Suppressor macrophage treated with lipopolysaccharide for 4 hours (primary cell): ENCODE results near the gene MEX3B.

ENCODE experiments used
- DNase-seq: peaks from one replicate; pipeline ENCODE4 v3.0.0-alpha.2; 2020

The MEX3B gene

DNA sequence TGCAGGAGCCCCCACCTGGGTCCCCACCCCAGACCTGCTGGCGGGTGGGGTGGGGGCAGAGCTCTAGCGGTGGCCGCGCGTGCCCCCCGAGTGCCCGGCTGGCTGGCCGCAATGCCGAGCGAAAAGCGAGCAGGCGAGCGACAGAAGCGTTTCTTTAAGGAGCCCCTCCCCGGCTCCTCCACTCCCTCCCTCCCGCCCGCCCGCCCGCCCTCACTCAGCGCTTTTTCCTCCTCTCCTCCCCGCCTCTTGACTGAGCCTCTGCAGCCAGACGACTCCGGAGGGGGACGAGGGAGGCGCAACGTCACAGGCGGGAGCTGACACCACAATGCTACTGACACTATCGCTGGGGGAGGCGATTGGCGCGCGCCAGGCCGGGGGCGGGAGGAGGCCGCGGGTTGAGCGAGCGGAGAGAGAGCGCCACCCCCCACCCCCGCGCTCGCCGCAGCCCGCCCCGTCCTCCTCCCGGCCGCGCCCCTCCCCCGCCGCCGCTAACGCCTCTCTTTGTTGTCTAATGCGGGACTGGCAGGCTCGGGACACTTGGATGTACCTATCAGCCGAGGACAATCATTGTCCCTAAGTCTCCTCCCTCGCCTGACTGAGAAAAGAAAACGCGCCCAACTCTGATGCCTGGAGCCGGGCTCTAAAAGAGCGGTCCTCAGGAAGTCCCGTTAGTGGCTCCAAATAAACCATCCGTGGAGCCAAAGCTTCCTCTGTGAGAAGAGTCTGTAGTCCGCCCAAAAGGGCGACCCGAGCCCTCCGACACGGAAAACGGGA is at the start of gene MEX3B:
MEX3B (minus strand) TSS at position 127 of the 774 bp plus-strand sequence. CDS start 313 bp downstream, outside the sequence.
- DNase-seq, result peak; percentile 97

DNA sequence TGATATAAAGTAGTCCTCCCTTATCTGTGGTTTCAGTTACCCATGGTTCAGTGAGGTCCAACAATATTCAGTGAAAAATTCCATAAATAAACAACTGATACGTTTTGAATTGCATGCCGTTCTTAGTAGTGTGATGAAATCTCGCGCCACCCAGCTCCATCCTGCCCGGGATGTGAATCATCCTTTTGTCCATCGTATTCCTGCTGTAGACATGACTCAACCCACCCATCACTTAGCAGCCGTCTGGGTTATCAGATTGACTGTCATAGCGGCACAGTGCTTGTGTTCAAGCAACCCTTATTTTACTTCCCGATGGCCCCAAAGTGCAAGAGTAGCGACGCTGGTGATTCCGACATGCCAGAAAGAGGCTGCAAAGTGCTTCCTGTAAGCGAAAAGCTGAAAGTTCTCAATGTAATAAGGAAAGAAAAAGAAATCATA is 48.0 kb upstream of the MEX3B start:
- no peak for DNase-seq

- DNase-seq, result no peak
Observed at GRCh38 chr15:82093325-82093724, 47.5 kb upstream of the MEX3B start.

DNA sequence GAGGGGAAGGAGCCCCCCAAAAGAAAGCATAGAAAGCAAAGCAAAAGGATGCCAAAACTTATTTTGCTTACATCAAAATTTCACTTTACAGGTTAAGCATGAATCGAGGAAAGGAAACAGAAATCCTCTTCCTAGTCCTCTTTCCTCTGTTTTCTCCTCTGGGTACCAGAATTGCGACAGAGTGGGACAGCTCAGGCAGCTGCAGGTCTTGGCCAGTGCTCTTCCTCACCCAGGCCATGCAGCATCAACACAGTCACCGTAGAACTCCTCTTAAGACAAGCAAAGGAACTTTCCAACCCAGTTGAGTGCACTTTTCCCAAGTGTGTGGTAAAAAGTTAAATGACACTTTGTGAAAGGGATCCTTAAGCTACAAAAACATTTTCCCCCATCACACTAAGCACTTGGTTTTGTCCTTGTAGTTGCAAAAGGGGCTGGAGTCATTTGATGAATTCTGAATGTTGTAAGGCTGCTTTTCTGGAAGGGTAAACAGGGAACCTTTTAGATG is 45.9 kb upstream of the MEX3B start:
- no peak for DNase-seq

DNA sequence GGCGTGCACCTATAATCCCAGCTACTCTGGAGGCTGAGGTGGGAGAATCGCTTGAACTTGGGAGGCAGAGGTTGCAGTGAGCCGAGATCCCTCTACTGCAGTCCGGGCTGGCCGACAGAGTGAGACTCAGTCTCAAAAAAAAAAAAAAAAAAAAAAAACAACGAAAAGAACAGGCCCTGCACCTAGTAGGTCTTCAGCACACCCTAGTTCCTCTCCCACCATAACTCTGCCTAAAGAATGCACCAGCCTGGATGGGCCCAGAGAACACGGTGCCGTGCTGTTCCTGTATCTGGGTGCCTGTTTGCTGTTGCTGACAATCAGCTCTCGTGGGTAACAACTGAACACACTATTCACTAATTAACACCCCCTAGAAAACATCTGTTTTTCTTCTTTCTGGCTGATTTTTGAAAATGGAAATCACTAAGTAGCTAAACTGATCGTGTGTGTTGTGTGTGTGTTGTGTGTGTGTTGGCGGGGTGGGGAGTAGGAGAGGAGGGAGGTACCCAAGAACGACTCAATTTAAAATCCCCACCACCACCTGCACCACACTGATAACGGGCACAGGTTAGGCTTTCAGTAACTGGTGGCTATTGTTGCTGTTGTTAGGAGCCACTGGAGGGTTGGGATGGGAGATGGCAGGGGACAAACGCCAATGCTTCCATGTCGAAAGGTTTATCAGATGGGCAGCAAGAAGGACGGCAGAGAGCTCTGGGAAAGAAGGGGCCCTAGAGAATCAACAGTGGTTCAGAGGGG is 40.6 kb upstream of the MEX3B start:
- no peak for DNase-seq

DNA sequence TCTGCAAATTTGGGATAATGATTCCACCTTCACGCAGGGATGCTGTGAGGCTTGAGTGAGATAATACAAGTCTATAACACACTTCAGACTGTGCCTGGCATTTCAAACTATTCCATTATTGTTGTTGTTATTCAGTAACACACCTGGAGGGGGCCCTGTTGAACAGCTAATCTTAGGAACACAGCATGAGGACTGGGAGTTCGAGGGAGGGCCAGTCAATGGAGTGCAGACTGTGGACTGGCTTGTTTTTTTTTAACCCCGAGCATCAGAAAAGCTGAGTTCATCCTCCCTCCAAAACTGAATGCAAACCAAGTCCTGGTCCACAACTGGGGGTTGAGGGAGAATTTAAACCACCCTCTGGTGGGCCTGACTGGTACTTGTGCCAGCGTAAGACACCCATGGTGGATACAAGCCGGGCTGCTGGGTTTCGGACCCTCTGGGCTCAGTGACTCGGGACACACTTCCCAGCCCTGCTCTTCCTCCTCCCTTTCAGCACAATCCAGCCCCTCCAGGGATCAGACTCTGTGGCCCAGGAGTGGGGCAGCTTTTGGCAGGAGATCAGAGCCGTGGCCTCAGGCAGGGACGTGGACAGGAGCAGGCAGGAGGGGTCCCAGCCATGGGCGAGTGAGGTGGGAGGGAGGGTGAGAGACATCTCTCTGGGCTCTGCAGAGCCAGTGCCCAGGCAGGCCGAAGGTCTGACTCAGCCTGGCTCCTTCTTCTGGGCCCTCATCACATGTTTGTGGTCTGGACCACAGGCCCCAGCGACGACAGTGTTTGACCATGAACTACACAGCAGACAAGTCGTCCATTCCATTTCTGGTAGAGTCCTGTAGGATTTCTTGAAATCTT is 36.3 kb upstream of the MEX3B start:
- no peak for DNase-seq

DNA sequence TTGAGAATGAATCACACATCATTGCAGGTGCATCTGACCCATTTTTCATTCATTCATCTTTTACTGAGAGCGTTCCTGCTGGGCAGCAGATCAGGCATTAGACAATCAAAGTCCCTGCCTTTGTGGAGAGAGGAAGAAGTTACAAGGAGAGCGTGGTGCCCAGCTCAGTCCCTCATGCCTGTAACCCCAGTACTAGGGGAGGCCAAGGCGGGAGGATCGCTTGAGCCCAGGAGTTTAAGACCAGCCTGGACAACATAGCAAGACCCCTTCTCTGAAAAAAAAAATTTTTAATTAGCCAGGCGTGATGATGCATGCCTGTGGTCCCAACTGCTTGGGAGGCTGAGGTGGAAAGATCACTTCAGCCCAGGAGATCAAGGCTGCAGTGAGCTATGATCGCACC is 35.0 kb upstream of the MEX3B start:
- no peak for DNase-seq

GRCh38 chr15:82079736-82080135 is 33.9 kb upstream of the MEX3B start:
- no peak for DNase-seq

GRCh38 chr15:82074610-82075009 is 28.8 kb upstream of the MEX3B start:
- no peak for DNase-seq

GRCh38 chr15:82072926-82073537 is 27.2 kb upstream of the MEX3B start:
- DNase-seq, result no peak

DNA sequence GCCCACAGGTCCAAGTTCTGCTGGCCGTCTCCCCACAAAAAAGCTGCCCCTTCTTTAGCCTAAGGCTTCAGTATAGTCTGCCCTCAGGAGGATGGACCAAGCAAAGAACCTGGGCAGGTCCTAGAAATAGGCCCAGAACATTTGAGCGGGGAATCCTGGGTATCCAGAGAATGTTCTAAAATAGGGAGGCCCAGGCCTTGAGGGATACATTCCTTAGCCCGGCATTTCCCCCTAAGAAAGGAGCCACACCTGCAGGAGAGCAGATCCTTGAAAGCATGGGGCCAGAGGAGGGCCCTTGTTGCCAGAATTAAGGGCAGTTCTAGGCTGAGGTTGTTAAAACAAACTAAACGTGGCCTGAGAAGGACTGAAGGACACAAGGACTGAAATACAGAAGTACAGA is 20.6 kb upstream of the MEX3B start:
- no peak for DNase-seq

DNA sequence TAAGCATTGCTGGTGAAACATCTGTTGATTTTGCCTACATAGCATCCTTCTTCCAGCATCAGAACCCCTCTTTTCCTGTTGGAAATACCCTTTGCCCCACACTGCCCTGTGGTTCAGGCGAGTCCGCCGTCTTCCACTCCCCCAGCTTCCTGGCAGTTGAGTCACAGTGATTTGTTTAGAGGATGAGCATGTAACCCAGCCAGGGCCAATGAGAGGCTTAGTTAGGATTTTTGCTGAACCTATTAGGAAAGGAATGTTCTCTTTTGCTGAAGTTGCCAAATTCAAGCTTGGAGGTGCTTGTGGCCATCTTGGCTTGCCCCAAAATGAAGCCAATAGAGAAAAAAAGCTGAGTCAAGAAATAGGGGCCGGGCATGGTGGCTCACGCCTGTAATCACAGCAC is 19.0 kb upstream of the MEX3B start:
- peak; percentile 11 for DNase-seq

- DNase-seq, result no peak
Observed at GRCh38 chr15:82062479-82063454, 16.9 kb upstream of the MEX3B start.

DNA sequence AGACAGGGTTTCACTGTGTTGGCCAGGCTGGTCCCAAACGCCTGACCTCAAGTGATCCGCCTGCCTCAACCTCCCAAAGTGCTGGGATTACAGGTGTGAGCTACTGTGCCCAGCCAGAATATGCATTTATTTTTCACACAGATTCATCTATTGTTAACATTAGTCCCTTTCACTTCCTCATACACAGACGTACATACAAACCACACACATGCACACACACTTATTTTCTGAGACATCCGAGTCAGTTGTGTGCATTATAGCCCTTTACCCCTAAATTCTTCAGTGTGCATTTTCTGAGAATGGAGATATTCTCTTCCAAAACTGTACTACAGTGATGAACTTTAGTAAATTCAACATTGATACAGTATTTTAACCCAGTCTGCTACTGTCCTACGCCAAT is 15.0 kb upstream of the MEX3B start:
- DNase-seq, result no peak

GRCh38 chr15:82058517-82059204 is 12.8 kb upstream of the MEX3B start:
- no peak for DNase-seq

DNA sequence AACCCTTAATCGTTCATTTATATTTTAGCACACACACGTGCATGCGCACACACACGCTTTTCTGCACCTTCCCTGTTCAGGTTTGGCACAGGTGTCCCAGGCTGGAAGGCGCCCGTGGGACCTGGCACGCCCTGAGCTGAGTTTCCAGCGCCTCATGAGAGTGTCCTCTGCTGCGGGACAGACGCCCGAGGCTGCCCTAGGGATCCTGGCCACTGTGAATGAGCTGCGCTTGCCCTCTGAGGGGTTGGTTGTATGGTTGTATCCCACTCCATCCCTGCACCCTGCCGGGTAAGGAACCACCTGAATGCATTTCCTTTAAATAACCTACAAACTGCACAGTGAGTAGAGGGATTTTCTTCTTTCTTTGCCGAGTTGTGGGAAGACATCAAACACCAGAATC is 12.2 kb upstream of the MEX3B start:
- no peak for DNase-seq

DNA sequence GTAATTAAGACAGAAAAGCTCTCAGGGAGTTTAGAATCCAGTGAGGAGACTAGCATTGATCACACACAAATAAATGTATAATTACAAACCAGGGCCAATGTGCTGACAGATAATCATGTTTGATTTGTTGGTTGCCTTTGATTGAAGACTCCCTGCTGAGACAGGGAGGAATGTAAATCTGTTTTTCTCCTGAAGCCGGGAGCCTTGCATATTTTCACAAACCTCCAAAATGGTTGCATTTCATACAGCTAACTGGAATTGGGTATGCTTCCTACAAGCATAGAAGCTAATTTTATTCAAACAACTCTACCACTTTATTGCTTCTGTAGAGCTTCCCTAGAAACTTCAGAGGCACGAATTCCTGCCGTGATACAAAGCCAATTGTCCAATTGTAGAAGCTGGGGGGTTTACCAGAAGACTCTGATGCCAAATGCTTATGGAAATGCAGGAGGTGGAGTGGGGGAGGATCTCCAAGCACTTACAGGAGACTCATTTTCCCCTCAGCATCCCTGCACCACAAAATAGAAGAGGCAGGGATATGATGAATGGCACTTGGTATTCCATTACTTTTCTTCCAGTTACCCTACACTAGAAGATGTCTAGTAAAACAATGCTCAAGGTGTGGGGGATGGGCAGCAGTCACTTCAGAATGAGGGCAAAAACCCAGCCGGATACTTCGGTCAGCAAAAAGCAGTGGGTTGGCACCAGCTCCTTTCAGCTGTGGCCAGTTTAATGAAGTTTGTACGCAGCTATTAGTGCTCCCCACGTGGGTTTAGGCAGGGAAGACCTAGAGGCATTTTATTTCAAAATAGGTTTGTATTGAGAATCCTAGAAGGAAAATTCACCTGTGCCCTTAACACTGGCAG is 11.4 kb upstream of the MEX3B start:
- DNase-seq, result no peak

DNA sequence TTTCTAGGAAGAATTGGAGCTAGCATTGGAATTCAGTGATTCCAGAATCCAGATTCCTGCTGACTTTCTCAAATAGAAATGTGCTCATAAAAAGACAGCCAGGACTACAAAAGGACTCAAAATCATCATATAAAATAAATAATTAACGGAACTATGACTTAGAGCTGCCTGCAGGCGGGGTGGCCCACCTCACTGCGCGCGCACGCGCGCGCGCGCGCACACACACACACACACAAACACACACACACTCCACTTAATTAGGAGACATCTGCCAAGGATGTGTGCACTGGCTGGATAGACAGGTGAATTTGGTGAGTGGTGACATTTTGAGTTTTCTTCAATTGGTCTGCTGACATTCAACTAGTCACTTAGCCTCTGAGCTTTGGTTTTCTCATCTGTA is 6.9 kb upstream of the MEX3B start:
- no peak for DNase-seq

- DNase-seq, result no peak
Observed at GRCh38 chr15:82051664-82052063, 5.8 kb upstream of the MEX3B start.

- no peak for DNase-seq
Observed at GRCh38 chr15:82048811-82049210, 3.0 kb upstream of the MEX3B start.
